ELR (cell line): ENCODE measurements around the gene DLGAP4.
"Not testable (repeated sequence)": the region's sequence is repeated elsewhere in the genome, so short reads cannot be mapped to it uniquely, and the experiment has no call there.

Source experiments
- DNase-seq: peaks from one replicate; pipeline ENCODE4 v3.0.0-alpha.2; 2015; ENCODE audit warnings: low read depth

The DLGAP4 gene

DNA sequence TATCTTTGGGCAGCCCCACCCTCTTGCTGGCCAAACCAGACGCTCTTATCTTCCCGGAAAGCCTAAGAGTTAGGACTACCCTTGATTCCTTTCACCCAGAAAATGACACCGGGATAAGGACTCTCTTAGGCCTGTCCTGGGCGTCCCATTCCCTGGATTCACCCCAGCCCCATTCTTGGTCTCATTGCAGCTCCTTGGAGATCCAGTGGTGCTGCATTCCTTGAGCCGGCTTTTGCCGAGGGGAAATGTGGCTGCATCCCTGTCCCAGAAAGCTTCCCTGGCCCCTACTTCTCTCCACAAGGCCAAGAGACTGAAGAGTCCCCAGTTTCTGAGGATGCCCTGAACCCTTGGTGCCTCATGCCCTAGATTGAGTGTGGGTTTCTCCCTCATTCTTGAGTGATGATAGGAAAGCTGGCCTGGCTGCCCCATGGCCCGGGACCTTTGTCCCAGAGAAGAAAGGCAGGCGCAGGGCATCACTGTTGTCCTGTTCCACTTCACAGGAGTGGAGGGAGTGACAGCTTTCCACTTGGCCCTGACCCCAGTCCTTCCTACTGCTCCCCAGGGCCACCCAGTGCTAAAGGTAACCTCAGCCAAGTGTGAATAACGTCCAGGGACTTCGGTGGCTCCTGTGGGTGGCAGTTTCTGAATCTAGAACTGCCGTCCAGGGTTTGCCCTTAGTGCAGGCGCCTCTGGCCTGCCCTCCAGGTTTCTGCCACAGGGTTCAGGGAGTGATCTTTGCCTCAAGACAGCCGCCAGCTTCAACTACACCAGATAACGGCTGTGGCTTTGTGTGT, 192.4 kb downstream of the DLGAP4 start:
- no peak for DNase-seq

DNA sequence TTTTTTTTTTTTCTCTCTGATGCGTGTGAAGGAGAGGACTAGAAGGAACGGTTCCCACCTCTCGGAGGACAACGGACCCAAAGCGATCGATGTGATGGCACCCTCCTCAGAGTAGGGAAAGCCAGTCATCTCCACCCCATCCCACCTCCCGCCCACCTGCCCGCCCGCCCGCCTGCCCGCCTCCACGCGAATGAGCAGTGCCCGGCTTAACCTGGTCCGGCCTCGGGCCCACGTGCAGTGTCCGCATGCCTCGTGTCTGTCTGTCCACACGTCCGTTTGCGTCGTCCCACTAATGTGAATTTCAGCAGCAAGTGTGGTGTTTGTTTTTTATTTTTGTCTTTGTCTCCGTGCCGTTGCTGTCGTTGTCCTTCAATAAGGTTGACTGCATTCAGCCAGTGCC, 193.1 kb downstream of the DLGAP4 start:
- no peak for DNase-seq

DNA sequence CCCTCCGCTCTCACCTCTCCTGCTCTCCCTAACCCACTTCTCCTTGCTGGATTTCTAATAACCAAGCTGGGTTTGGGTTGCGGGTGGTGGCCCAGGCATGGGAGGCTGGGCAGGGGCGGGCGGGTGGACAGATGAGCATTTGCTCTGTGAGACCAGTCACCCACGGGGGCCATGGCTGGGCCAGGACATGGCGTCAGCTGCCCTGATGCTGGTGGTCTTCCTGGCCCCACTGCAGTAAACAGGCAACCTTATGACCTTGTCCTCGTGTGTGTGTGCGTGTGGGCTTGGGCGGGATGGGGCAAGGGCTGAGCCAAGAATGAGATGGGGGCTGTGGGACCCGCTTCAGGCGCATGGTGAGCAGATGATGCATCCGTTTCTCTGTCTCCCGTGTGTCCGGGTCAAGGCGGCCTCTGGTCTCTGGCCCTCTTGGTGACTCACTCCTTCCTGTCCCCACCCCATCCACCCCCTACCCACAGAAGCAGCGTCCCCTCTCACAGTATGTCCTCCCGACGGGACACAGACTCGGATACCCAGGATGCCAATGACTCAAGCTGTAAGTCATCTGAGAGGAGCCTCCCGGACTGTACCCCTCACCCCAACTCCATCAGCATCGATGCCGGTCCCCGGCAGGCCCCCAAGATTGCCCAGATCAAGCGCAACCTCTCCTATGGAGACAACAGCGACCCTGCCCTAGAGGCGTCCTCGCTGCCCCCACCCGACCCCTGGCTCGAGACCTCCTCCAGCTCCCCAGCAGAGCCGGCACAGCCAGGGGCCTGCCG, 193.8 kb downstream of the DLGAP4 start:
- DNase-seq: peak; percentile 89

DNA sequence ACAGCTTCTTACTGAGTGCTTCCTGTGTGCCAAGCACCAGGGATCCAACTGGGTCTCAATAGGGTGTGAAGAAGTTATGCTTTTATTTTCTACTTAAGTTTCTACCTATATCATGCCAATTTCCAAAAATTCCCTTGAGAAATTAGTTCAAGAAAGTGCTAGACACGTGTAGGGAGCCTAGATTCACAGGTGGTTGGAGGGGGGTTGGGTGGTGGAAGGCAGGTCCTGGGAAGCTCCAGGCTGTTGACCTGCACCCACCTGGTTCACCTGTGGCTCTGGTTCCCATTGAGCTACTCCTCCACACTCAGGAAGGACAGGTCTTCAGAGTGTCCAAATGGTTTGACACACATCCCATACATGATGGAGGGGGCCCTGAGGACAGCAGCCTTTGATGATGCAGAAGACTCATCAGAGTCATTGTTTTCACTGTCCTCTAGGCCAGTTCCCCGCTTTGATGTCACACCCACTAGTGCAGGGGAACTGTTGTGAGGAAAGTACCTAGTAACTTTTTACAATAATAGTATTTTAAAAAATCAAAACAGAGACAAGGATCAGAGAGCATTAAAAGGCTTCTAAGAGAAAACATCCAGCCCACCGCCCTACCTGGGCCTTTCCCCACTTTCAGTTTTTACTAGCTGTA, 195.3 kb downstream of the DLGAP4 start:
- no peak for DNase-seq

DNA sequence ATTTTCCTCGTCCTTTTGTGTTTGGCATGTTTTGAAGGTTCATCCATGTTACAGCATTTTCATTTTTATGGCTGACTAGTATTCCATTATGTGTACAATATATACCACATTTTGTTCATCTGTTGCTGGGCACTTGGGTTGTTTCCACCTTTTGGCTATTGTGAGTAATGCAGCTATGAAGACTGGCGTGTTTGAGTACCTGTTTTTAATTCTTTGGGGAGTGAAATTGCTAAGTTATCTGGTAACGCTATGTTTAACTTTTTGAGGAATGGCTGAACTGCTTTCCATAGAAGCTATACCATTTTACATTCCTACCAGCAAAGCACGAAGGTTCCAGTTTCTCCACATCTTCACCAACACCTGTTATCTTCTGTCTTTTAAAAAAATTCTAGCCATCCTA, 198.2 kb downstream of the DLGAP4 start:
- DNase-seq: peak; percentile 34

DNA sequence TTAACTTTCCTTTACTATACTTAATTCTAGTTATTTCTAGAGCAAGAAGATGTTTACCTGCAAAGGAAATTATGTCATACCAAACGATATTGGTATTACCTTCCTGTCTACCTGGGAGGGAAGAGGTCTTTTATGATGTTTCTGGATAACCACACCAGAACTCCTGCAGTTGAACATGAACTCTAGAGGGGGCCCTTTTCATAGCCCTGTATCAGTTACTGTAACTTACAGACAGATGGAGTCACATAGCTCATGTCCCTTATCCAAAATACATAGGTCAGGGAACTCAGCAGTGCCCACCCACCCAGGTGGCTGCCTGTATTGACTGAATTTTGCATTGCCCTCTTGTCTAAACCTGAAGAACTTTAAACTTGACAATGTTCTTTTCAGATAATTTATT, 200.1 kb downstream of the DLGAP4 start:
- DNase-seq: peak; percentile 56

DNA sequence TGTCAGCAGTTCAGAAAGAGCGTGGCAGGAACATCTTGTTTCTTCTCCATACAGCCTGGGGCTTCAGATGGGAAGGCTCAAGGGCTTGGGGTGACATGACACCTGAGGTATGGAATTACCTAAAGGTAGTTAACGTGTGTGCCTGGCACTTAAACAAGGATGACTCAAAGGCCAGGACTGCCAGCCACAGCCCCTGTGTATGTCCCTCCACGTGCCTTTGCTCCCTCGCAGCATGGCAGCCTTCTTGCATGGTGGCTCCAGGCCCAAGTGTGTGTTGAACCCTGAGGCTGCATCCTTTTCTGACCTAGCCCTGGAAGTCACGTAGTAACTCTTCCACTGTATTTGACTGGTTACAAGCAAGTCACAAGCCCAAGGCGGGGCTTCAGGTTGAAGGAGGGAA, 201.6 kb downstream of the DLGAP4 start:
- no peak for DNase-seq

DNA sequence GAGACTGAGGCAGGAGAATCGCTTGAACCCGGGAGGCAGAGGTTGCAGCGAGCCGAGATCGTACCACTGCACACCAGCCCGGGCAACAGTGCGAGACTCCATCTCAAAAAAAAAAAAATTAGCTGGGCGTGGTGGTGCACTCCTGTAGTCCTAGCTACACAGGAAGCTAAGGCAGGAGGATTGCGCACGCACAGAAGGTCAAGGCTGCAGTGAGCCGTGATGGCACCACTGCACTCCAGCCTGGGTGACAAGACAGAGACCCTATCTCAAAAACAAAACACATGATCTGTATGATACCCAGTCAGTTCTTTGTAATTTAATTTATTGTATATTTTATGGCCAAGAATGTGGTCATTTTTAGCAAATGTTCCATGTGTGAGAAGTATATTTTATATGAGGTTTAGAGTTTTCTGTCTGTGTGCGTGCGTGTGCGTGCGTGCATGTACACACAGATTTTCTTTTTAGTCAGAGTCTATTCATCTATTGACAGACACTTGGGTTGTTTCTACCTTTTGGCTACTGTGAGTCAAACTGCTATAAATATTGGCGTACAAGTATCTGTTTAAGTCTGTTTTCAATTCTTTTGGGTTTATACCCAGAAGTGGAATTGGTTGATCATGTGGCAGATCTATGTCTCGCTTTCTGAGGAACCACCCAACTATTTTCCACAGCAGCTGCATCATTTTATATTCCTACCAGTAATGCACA, 213.0 kb downstream of the DLGAP4 start:
- no peak for DNase-seq

DNA sequence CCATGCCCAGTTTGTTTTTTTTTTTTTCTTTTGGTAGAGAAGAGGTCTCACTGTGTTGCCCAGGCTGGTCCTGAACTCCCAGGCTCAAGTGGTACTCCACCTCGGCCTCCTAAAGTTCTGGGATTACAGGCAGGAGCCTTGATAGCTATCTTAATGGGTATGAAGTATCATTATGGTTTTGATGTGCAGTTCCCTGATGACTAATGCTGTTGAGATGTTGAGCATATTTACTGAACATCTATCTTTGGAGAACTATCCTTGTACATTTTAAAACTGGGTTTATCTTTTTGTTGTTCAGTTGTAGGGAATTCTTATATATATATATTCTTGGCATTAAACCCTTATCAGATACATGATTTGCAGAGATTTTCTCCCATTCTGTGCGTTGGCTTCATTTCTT, 213.8 kb downstream of the DLGAP4 start:
- peak; percentile 51 for DNase-seq

DNA sequence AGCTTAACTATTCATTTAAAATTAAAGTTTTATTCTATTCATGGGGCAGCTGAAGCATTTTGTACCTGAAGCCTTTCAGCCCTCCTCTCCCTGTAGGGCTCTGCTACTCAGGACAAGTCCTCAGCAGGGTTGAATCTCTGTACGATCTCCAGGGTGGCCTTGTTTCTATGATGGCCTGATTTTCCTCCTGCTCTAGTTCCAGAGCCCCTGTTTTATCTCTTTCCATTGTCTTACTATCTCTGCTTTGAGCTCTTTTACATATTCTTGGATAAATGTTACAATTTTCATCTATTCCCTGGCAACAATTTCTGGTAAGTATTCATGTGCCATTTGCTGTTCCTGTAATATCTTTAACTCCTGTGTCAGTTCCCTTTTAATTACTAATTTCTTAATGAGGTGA, 215.4 kb downstream of the DLGAP4 start:
- no peak for DNase-seq

DNA sequence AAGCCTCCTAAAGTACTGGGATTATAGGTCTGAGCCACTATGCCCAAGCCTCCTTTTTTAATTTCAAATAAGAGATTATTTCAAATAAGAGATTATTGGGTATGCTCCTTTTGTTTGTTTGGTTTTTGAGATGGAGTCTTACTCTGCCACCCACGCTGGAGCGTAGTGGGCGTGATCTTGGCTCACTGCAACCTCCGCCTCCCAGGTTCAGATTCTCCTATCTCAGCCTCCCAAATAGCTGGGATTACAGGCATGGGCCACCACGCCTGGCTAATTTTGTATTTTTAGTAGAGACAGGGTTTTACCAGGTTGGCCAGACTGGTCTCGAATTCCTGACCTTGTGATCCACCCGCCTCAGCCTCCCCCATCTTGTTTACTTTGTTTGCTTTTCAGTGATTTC, 216.3 kb downstream of the DLGAP4 start:
- DNase-seq: not testable (repeated sequence)

DNA sequence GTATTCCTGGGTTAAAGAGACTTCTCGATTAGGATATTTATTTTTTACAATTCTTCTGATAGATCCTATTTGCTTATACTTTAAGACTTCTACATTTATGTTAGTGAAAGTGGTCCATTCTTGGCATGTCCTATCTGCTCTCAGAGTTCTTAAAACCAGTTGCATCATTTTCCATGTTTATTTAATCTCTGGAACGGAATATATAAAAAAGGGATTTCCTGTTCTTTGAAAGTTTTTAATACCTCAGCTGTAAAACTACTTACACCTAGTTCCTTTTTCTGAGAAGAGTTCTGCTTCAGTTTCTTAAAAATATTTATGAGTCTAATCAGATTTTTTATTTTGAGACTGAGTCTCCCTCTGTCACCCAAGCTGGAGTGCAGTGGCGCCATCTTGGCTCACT, 217.2 kb downstream of the DLGAP4 start:
- no peak for DNase-seq

DNA sequence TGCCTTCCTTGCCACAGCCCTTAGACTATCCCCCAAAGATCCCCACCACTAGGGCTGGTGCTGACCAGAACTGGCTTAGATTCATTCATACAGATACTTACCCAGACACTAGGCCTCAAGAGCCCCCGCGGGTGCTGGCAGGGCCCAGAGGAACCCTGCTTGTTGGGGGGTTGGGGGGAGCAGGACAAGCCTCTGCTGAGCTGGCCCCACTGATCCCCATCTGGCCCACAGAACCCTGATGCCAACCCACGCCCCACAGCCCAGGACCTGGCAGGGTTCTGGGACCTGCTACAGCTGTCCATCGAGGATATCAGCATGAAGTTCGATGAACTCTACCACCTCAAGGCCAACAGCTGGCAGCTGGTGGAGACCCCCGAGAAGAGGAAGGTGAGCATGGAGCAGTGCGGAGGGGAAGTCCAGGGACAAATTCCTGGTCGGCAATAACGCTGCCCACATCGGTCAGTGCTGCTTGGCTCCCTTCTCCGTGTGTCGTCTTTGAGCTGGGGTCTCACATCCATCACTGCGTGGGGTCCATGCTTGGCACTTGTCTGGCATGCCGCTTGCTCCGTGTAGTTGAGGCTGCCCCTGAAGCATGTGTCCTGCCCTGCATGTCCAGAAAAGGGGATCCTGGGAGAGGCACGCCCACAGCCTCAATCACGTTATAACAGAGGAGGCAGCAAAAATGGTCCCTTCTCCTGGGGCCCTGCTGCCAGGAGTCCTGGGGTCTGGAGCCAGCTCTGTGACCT, 219.7 kb downstream of the DLGAP4 start:
- no peak for DNase-seq

DNA sequence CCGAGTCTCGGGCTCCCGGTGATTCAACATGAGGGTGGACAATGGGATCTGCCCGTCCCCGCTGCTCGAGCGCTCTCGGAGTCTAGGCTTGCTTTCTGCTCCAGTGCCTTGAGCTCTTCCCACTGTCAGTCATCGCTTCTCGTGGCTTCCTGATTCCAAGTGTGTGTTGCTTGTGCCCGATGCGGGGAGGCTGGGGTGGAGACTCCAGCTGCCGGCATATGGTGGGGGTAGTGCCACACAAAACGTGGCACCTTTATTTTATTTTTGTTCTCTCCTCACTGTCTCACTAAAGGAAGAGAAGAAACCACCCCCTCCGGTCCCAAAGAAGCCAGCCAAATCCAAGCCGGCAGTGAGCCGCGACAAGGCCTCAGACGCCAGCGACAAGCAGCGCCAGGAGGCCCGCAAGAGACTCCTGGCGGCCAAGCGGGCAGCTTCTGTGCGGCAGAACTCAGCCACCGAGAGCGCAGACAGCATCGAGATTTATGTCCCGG, 220.4 kb downstream of the DLGAP4 start:
- DNase-seq: no peak

DNA sequence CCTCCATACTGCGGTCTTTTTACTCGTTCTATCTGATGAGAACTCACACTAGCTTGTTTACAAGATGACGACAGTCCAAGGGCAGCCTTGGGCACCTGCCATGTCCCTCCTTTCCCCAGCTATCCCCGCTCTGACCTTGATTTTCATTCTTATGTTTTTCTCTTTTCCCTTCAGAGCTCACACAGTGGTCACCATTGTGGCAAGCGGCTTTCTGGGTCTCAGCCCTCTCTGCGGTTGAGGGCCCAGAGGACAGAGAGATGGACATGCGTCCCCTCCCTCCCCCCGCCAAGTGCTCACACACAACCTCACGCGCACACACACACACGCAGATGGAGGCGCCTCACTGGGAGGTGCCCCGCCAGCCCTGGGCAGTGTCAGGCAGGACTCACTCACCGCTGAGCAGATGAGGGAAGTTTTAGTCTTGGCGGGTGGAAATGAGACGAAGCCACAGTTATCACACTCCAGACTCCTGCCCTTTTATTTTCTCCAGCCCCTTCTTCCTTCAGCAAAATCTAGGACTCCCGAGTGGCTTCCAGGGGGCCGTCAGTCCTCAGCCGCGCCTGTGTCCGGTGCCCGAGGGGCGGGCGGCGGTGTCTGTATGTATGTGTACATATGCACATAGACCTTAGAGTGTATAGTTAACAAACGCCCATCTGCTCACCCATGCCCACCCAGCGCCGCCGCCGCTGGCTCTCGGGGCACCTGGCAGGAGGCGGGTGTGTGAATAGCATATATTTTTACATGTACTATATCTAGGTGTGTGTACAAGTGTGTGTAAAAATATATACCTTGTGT, 221.4 kb downstream of the DLGAP4 start:
- no peak for DNase-seq

DNA sequence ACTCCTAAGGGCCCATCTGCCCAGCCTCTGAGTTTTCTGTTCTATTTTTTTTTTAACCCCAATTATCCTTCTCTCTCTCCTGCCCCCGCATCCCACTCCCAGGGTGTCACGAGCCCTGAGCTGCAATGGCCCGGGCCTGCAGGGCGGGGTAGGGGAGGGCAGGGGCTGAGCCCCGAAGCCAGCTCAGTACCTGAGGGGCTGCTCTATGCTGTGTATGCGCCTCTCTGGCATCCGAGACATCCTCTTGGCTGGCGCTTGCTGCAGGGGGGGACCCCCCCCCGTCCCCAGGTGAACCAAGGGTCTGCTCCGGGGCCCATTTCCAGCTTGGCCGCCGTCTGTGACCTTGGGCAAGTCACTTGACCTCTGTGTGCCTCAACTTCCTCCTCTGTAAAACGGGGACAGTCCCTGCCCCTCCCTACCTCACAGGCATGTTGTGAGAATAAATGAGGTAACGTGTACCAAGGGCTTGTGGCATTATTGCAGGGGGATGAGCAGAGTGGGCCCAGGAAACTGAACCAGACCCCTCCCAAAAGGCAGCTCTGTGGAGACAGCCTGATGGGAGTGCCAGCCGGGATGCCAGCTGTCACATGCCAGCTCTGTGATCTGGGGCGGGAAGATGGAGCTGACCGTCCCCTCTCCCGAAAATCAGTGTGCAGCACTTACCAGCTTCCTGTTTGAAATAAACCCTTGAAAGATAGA, 222.2 kb downstream of the DLGAP4 start:
- DNase-seq: no peak

DNA sequence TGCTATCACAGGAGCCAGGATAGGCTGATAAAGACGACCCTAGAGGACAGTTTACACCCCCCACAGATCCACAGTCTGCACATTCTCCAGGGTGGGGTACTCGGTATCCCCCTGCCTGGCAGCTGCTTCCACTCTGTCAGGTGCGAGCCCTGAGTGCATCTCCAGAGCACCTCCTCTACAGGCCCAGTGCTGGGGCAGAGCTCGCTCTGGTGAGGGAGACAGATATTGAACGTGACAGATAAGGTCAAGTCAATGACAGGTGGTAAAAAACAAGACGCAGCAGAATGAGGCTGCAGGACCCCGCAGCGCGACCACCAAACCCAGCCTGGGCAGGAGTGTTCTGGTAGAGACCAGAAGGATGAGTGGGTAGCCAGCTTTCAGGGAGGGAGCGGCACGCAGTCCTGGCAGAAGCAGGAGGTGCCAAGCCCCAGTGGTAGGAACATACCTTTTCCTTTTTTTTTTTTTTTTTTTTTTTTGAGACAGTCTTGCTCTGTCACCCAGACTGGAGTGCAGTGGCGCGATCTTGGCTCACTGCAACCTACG, 222.8 kb downstream of the DLGAP4 start:
- DNase-seq: no peak

DNA sequence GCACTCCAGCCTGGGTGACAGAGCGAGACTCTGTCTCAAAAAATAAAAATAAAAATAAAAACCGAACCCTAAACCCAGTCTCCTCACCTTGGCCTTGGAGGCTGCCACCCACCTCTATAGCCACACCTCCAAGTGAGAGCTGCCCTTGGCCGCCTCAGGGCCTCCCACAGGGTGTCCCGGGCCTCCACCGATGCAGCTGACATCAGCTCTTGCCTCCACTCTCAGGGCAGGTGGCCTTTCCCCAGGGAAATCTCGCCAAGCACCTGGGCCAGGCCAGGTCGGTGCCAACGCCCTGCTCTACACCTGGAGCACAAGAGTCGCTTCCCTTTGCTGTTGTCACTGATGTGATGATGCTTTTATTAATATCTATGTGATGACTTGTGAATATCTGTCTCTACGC, 226.2 kb downstream of the DLGAP4 start:
- no peak for DNase-seq

DNA sequence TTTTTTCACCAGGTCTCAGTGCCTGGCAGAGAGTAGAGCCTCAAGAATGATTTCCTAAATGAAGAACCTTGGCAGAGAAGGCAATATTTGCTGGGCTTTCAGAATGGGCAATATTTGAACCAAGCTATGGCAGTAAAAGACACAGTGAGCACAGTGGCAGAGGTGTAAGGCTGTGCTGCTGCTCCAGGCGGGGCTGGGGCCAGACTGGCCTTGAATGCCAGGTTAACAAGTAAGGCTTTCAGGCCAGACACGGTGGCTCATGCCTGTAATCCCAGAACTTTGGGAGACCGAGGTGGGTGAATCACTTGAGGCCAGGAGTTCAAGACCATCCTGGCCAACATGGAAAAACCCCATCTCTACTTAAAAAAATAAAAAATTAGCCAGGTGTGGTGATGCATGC, 226.7 kb downstream of the DLGAP4 start:
- DNase-seq: no peak
